AG04449 (cell line): ENCODE results near the gene CPA1.

Experiments
- CTCF ChIA-PET: fragments of 350-600 bp; formaldehyde crosslinking; extraction: SDS; loops from one replicate; lab custom pipeline; 2021; ENCODE audit warnings: antibody characterized with exemption; lab: Yijun Ruan, JAX
- POLR2A ChIA-PET: fragments of 400-600, 350-600 bp; formaldehyde crosslinking; extraction: SDS; loops from one replicate; lab custom pipeline; 2020; ENCODE audit warnings: antibody characterized with exemption, inconsistent platforms; lab: Yijun Ruan, JAX
- DNase-seq: peaks from one replicate; pipeline ENCODE4 v3.0.0-alpha.2; 2010; ENCODE audit warnings: low read depth, low spot score
- H3K4me3 ChIP-seq: 2 replicates; pipeline ENCODE4 v1.5.1; 2011; ENCODE audit warnings: low read depth, mild to moderate bottlenecking, control low read depth, low read length
- TF ChIP-seq, protein P1 (sequence below): IDR thresholded peaks from one replicate; pipeline ENCODE4 v1.5.1; 2011; ENCODE audit warnings: mild to moderate bottlenecking, moderate library complexity, low read length, control low read depth, inconsistent platforms; ENCODE audit not compliant: insufficient read depth; ENCODE audit errors: missing control alignments

CPA1 gene

DNA sequence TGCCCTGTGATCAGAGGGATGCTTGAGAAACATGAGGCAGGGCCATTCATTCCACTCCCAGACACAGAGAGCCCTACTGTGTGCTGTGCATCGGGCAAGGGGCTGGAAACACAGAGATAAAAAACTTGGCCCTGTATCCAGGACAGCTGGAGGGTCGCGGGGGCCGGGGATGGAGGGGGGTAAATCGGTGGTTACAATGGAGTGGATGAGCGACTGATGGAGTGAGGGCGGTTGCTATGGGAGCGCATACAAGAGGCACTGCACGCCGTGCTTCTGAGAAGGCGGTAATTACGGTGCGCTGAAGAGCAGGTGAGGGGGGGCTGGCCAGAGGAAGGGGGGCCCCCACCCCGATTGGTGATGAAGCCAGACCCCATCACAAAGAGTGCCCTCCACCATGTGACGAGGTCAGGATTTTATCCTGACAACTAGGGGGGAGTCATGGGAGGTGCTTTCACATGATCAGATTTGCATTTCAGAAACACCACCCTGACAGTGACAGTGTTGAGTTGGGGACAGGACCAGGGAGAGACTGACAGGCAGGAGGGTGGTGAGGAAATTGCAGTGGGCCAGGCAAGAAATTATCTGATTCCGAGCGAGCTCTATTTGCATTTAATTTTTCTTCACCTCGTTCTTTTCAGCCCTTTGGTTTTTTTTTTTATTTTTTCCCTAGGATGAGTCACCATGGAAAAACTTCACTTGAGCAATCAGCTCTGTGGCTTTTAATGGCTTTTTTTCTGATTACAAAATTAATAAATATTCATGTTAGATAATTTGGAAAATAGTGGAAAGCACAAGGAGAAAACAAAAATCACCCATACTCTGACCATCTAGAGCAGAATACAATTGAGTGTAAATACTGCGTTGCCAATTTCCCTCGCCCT lies 27.9 kb upstream of the CPA1 start:
- DNase-seq: no peak
- no peak overlapping the region; the same call in 1 of the 2 replicates for H3K4me3 ChIP-seq
- POLR2A ChIA-PET: interaction anchor here (0.6 to 1.6 kb wide), 2 partner anchors 59 to 141 kb away, joined by 3 to 6 read pairs; partner anchors contain the start of gene CPA4
- TF ChIP-seq, protein P1, sequence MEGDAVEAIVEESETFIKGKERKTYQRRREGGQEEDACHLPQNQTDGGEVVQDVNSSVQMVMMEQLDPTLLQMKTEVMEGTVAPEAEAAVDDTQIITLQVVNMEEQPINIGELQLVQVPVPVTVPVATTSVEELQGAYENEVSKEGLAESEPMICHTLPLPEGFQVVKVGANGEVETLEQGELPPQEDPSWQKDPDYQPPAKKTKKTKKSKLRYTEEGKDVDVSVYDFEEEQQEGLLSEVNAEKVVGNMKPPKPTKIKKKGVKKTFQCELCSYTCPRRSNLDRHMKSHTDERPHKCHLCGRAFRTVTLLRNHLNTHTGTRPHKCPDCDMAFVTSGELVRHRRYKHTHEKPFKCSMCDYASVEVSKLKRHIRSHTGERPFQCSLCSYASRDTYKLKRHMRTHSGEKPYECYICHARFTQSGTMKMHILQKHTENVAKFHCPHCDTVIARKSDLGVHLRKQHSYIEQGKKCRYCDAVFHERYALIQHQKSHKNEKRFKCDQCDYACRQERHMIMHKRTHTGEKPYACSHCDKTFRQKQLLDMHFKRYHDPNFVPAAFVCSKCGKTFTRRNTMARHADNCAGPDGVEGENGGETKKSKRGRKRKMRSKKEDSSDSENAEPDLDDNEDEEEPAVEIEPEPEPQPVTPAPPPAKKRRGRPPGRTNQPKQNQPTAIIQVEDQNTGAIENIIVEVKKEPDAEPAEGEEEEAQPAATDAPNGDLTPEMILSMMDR: no peak
- CTCF ChIA-PET: no interaction called here

DNA sequence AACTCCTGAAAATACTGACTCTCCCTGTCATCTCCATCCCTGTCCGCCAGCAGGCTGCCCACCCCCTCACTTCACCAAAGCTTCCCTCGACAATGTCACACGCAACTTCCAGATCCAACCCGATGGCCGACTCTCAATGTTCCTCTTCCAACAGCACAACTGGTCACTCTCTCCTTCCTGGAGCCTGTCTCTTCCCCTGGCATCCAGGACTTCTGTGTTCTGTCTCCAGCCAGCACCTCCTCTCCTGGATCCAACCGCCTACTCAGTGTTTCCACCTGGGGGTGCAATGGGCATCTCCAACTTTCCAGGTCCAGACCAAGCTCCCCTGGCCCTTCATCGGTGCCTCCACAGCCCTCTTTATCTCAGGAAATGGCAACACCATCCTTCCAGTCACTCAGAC lies 27.1 kb upstream of the CPA1 start:
- no peak overlapping the region for H3K4me3 ChIP-seq
- CTCF ChIA-PET: interaction anchor here (1.0 kb wide), 2 partner anchors 12 to 405 kb away, joined by 3 read pairs; no protein-coding TSS in a partner anchor
- POLR2A ChIA-PET: interaction anchor here (1.6 kb wide), 1 partner anchor 60 kb away, joined by 6 read pairs; the partner anchor contains the start of gene CPA4
- TF ChIP-seq, protein P1: no peak
- DNase-seq: no peak

DNA sequence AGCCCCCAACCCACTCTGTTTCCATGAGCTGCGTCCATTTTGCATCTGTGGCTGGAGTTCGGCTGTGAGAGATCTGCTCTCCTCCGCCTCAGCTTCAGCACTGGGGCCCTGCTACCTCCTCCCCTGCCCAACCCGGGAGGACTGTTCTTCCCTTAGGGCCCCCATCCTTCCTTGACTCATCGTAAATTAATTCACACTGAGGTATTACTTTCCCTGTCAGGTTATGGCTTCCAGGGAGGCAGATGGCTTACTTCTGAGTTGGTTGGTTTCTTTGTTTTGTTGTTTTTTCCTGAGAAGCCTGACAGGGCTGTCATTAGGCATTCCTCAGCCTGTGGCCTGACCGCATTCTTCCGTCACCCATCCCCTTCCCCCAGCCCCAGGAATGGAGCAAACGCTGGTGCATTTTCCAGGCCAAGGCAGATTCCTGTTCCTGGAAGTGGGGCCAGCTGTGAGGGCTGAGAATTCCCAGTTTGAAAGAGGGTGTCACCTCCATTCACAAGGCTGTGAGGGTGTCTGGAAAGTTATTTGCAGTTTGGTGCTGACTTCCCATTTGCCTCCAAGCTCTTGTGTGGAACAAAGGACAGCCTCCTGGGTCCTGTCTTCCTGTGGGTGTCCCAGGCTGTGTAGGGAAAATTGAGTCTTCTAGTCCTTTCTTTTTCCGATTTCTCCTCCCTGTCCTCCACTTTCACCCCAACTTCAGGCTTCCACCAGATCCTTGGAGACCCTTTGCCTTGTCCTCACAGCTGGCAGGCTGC lies 24.0 kb upstream of the CPA1 start:
- CTCF ChIA-PET: interaction anchor here (1.0 to 1.5 kb wide), 2 partner anchors 11 to 20 kb away, joined by 3 to 4 read pairs; partner anchors contain the start of gene CPA5
- H3K4me3 ChIP-seq: peak overlapping the region; percentile 27
- peak; percentile 95 for DNase-seq
- POLR2A ChIA-PET: interaction anchor here (0.6 to 2.0 kb wide), 8 partner anchors 10 to 85 kb away, joined by 3 to 8 read pairs (median 4); partner anchors contain the start of genes CEP41, CPA1 and CPA4
- TF ChIP-seq, protein P1: no peak

DNA sequence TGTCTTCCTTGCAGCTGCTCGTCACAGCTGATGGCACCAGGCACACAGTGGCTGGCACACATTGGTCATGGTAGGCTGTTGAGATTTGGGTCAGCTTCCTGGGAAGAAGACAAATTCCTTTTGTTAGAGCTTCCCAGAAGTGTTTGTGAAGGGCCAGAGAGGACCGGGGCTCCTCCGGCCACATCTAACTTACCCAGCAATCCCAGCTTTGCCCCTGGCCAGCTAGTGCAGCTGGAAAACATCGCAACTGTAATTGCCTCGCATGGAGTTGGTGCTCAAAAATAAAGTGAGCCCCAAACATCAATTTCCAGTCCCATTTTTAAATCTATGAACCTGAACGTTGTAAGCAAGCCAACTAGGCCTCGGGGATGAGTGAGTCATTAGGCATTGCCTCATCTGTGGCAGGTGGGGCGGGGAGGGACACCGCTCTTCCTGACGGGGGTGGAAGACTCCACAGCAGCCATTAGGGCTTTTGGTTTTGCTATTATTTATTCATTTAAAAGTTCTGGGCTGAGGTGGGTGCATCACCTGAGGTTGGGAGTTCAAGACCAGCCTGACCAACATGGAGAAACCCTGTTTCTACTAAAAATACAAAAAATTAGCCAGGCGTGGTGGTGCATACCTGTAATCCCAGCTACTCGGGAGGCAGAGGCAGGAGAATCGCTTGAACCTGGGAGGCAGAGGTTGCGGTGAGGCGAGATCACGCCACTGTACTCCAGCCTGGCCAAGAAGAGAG lies 23.2 kb upstream of the CPA1 start:
- ChIA-PET POLR2A (interaction anchor here (0.6 to 2.0 kb wide), 7 partner anchors 9 to 84 kb away, joined by 3 to 8 read pairs (median 3); partner anchors contain the start of genes CEP41, CPA1 and CPA4), CTCF (interaction anchor here (1.5 kb wide), 1 partner anchor 20 kb away, joined by 4 read pairs; no protein-coding TSS in a partner anchor)
- DNase-seq: no peak
- no peak overlapping the region for H3K4me3 ChIP-seq
- TF ChIP-seq, protein P1: no peak

DNA sequence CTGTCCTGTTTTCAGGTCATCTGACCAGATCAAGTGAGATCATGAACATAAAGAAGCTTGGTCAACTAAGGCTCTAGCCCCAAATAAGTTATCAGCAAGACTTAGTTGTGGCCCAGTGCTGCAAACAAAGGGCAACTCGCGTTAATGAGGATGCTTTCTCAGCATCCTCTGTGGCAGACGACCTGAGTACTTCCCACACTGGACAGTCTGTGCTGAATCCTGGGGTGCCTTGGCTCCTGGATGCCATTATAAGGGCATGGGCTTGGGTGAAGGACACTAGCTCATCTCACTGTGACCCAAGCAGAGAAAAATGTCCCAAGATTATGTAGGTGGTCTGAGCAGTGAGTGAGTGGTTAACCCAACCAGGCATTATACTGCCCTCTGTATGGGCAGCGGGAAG lies 21.8 kb upstream of the CPA1 start:
- ChIA-PET POLR2A (no interaction called here), CTCF (no interaction called here)
- no peak for DNase-seq
- H3K4me3 ChIP-seq: no peak overlapping the region
- TF ChIP-seq, protein P1: no peak
